Measurements from ENCODE around the gene ZNF598.
A peak's percentile ranks its signal among the peaks of the same experiment; 100 is the strongest.
"Not testable (repeated sequence)": the region's sequence is repeated elsewhere in the genome, so short reads cannot be mapped to it uniquely, and the experiment has no call there.

The ZNF598 gene

DNA sequence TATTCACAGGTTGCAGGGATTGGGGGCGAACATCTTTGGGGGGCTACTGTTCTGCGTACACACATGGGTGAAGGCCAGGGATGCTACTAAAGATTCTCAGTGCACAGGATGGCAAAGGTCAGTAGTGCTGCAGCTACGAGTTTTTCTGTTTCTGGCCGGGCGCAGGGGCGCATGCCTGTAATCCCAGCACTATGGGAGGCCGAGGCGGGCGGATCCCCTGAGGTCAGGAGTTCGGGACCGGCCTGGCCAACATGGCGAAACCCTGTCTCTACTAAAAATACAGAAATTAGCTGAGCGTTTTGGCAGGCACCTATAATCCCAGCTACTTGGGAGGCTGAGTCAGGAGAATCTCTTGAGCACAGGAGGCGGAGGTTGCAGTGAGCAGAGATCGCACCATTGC lies 3.9 kb upstream of the ZNF598 start:
- Histone ChIP-seq H3K27ac (ENCODE audit: low read depth, low read length) (no peak overlapping the region), H3K4me3 (ENCODE audit: low read depth, low read length) (no peak overlapping the region), H3K27me3 (ENCODE audit: control insufficient read depth, insufficient read depth, low read length) (peaks cover 5% of the 10 kb centered on the region; the same call in 1 of the 2 replicates), H3K4me1 (ENCODE audit: control insufficient read depth, insufficient read depth, low read length) (peaks cover 8% of the 10 kb centered on the region), H3K9me3 (ENCODE audit: control insufficient read depth, insufficient read depth, low read length) (no peaks in the 10 kb centered on the region), H3K36me3 (ENCODE audit: control insufficient read depth, insufficient read depth, low read length) (no peaks in the 10 kb centered on the region), H3K9ac (ENCODE audit: low read depth, low read length) (no peak overlapping the region)

DNA sequence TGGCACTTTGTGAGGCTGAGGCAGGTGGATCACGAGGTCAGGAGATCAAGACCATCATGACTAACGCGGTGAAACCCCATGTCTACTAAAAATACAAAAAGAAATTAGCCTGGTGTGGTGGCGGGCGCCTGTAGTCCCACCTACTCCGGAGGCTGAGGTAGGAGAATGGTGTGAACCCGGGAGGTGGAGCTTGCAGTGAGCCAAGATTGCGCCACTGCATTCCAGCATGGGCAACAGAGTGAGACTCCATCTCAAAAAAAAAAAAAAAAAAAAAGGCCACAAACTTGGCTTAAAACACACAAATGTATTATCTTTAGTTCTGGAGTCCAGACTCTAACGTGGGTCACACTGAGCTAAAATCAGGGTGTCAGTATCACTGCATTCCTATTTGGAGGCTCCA lies 2.1 kb upstream of the ZNF598 start:
- H3K27me3 ChIP-seq (ENCODE audit: control insufficient read depth, insufficient read depth, low read length); H3K9ac ChIP-seq (ENCODE audit: low read depth, low read length); H3K9me3 ChIP-seq (ENCODE audit: control insufficient read depth, insufficient read depth, low read length); H3K36me3 ChIP-seq (ENCODE audit: control insufficient read depth, insufficient read depth, low read length); H3K27ac ChIP-seq (ENCODE audit: low read depth, low read length); H3K4me3 ChIP-seq (ENCODE audit: low read depth, low read length): not testable (repeated sequence)
- peaks cover 20% of the 10 kb centered on the region for H3K4me1 ChIP-seq (ENCODE audit: control insufficient read depth, insufficient read depth, low read length)

DNA sequence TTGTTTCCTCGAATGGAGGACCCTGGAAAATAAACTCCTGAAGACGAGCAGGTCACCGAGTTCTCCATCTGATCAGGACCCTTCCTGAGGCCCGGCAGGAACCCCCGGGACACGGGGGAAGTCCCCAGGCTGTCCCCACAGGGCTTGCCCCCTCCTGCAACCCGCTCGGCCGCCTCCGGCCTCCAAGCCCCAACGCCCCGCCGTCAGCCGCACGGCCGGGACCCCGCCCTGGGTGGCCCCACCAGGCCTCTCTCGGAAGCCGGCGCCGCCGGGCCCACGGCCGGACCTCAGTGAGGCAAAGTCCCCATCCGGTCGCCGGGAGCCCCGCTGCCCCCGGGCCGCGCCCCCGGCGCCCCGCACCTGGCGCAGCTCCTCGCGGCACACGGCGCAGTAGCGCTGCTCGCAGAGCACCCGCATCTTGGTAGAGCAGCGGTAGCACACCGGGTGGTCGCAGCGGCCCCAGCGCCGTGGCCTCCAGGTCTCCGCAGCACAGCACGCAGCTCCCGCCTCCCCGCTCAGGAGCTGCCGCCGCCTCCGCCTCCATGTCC lies 383 bp downstream of the ZNF598 start:
- no peaks in the 10 kb centered on the region for H3K27me3 ChIP-seq (ENCODE audit: control insufficient read depth, insufficient read depth, low read length)
- peaks cover 6% of the 10 kb centered on the region for H3K36me3 ChIP-seq (ENCODE audit: control insufficient read depth, insufficient read depth, low read length)
- peak overlapping the region; percentile 88 for H3K4me3 ChIP-seq (ENCODE audit: low read depth, low read length)
- H3K4me1 ChIP-seq (ENCODE audit: control insufficient read depth, insufficient read depth, low read length), result peaks cover 25% of the 10 kb centered on the region
- H3K9me3 ChIP-seq (ENCODE audit: control insufficient read depth, insufficient read depth, low read length), result no peaks in the 10 kb centered on the region
- H3K27ac ChIP-seq (ENCODE audit: low read depth, low read length), result peak overlapping the region; percentile 69
- peak overlapping the region; percentile 73; the same call in 1 of the 2 replicates for H3K9ac ChIP-seq (ENCODE audit: low read depth, low read length)

DNA sequence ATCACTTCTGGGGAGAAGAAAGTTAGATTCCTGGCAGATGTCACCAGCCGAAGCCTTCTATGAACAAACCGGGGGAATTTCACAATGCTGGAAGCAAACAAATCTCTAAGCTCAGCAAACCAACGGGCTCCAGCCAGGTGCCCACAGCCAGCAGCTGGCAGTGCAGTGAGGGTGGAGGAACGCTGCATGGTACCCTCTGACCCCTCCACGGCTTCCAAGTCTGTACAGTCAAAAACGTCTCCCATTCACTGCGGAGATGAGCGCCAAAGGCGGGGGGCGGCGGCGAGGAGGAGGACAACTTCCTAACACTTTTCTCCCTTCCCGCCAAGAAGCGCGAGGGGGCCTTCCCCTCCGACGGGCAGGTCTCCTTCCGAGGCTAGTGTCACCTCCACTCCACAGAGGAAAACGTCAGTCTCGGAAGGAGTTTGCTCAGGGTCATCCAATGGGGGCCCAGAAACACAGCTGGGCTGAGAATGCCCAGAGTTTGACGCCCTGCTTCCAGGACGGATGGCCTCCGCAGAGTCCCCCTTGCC lies 924 bp downstream of the ZNF598 start:
- H3K27me3 ChIP-seq (ENCODE audit: control insufficient read depth, insufficient read depth, low read length), result no peaks in the 10 kb centered on the region
- H3K9ac ChIP-seq (ENCODE audit: low read depth, low read length), result peak overlapping the region; percentile 73; the same call in 1 of the 2 replicates
- H3K9me3 ChIP-seq (ENCODE audit: control insufficient read depth, insufficient read depth, low read length), result no peaks in the 10 kb centered on the region
- peaks cover 6% of the 10 kb centered on the region for H3K36me3 ChIP-seq (ENCODE audit: control insufficient read depth, insufficient read depth, low read length)
- peaks cover 27% of the 10 kb centered on the region for H3K4me1 ChIP-seq (ENCODE audit: control insufficient read depth, insufficient read depth, low read length)
- peak overlapping the region; percentile 88 for H3K4me3 ChIP-seq (ENCODE audit: low read depth, low read length)
- peak overlapping the region; percentile 69 for H3K27ac ChIP-seq (ENCODE audit: low read depth, low read length)

DNA sequence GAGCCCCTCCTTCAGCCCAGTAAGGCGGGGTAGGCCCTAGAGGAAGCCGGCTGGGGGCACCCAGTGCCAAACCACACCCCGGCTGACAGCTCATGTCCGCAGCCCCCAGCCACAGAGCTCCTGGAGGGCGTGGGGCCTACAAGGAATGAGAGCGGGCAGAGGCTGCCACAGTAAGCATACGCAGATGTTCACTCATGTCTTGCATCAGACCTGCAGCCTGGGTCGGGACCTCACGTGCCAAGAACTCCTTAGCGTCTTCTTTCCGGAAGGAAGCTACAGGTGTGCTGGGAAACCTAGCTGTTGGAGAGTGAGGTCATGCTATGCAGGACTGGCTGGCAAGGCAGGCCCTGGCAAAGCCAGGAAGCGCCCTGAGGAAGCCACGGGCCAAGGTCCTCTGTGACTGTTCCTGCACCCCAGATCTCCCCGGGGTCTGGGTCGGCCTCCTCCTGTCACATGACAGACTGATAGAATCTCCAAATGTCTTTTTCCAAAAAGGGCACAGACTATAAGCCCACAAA lies 1.6 kb downstream of the ZNF598 start:
- H3K36me3 ChIP-seq (ENCODE audit: control insufficient read depth, insufficient read depth, low read length), result peaks cover 11% of the 10 kb centered on the region
- H3K27me3 ChIP-seq (ENCODE audit: control insufficient read depth, insufficient read depth, low read length), result no peaks in the 10 kb centered on the region
- H3K9ac ChIP-seq (ENCODE audit: low read depth, low read length), result no peak overlapping the region
- peak overlapping the region; percentile 88 for H3K4me3 ChIP-seq (ENCODE audit: low read depth, low read length)
- no peaks in the 10 kb centered on the region for H3K9me3 ChIP-seq (ENCODE audit: control insufficient read depth, insufficient read depth, low read length)
- H3K4me1 ChIP-seq (ENCODE audit: control insufficient read depth, insufficient read depth, low read length), result peaks cover 27% of the 10 kb centered on the region
- no peak overlapping the region for H3K27ac ChIP-seq (ENCODE audit: low read depth, low read length)

DNA sequence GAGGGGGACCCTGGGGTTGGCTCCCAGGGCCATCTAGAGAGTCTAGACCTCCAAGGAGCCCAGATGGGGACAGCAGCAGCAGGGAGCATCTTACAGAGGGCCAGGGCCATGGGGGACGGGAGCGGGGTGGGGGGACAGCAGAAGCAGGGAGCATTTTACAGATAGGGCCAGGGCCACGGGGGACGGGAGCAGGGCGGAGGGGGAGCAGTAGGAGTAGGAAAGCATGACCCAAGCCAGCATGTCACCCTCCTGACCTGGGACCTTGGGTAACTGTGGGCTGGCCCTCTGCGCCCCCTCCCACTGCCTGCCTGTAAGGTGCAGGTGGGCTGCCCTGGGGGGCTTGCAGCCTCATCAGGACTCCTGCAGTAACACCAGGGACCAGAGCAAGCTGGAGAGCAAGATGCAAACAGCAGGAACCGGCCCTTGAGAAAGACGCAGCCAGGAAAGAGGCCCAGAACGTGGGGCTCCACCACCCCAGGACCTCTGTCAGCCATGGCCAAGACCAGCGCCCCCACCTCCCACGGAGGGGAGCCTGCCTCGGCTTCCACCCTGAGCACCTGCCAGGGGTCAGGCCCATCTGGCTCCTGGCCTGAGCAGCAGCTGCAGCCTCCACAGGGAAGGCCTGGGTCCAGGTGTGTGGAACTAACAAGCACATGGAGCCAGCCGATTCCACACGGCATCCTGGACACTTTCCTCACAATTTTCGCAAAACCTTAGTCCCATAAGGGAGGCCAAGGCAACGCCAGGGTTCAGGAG lies 2.4 kb downstream of the ZNF598 start:
- no peaks in the 10 kb centered on the region for H3K9me3 ChIP-seq (ENCODE audit: control insufficient read depth, insufficient read depth, low read length)
- no peaks in the 10 kb centered on the region for H3K27me3 ChIP-seq (ENCODE audit: control insufficient read depth, insufficient read depth, low read length)
- H3K9ac ChIP-seq (ENCODE audit: low read depth, low read length), result no peak overlapping the region
- no peak overlapping the region for H3K27ac ChIP-seq (ENCODE audit: low read depth, low read length)
- peaks cover 27% of the 10 kb centered on the region for H3K4me1 ChIP-seq (ENCODE audit: control insufficient read depth, insufficient read depth, low read length)
- no peak overlapping the region; the same call in 1 of the 2 replicates for H3K4me3 ChIP-seq (ENCODE audit: low read depth, low read length)
- peaks cover 19% of the 10 kb centered on the region for H3K36me3 ChIP-seq (ENCODE audit: control insufficient read depth, insufficient read depth, low read length)

DNA sequence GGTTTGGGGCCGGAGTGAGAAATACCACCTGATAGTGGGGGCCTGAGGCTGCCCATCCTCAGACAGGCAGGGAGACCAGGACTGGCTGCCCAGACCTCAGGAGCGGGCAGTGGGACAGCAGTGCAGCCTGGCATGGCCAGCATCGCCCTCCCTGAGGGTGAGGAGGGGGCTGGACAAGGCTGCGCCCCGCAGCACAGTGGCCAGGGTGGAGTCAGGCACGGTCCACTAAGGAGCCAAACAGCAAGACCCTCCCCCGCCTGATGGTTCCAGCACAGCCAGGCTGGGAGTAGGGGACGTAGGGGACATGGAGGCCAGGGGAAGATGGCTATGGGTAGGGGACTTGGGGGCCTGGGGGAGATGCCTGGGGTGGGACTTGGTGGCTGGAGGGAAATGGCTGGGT lies 3.3 kb downstream of the ZNF598 start:
- peaks cover 29% of the 10 kb centered on the region for H3K36me3 ChIP-seq (ENCODE audit: control insufficient read depth, insufficient read depth, low read length)
- H3K27me3 ChIP-seq (ENCODE audit: control insufficient read depth, insufficient read depth, low read length), result no peaks in the 10 kb centered on the region
- no peak overlapping the region for H3K4me3 ChIP-seq (ENCODE audit: low read depth, low read length)
- H3K27ac ChIP-seq (ENCODE audit: low read depth, low read length), result no peak overlapping the region
- no peak overlapping the region for H3K9ac ChIP-seq (ENCODE audit: low read depth, low read length)
- H3K9me3 ChIP-seq (ENCODE audit: control insufficient read depth, insufficient read depth, low read length), result no peaks in the 10 kb centered on the region
- H3K4me1 ChIP-seq (ENCODE audit: control insufficient read depth, insufficient read depth, low read length), result peaks cover 27% of the 10 kb centered on the region

DNA sequence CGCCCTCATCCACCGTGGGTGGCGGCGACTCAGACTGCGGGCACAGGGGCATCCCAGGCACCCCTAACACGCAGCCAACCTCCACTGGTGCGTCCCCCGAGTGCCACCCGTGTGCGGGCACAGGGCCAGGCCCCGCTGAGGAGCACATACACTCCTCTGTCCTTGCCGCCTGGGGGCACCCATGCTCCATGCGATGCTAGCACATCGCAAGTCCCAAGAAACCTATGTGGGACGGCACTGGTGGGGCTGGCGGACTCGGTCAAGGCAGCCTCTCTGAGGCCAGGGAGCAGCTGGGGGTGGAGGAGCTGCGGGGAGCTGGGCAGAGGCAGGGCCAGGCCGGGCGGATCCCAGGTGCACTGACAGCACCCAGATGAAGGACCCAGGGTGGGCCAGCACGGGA lies 4.0 kb downstream of the ZNF598 start:
- Histone ChIP-seq H3K27me3 (ENCODE audit: control insufficient read depth, insufficient read depth, low read length) (no peaks in the 10 kb centered on the region), H3K9ac (ENCODE audit: low read depth, low read length) (no peak overlapping the region), H3K4me1 (ENCODE audit: control insufficient read depth, insufficient read depth, low read length) (peaks cover 27% of the 10 kb centered on the region), H3K4me3 (ENCODE audit: low read depth, low read length) (no peak overlapping the region), H3K36me3 (ENCODE audit: control insufficient read depth, insufficient read depth, low read length) (peaks cover 36% of the 10 kb centered on the region), H3K27ac (ENCODE audit: low read depth, low read length) (no peak overlapping the region), H3K9me3 (ENCODE audit: control insufficient read depth, insufficient read depth, low read length) (no peaks in the 10 kb centered on the region)

DNA sequence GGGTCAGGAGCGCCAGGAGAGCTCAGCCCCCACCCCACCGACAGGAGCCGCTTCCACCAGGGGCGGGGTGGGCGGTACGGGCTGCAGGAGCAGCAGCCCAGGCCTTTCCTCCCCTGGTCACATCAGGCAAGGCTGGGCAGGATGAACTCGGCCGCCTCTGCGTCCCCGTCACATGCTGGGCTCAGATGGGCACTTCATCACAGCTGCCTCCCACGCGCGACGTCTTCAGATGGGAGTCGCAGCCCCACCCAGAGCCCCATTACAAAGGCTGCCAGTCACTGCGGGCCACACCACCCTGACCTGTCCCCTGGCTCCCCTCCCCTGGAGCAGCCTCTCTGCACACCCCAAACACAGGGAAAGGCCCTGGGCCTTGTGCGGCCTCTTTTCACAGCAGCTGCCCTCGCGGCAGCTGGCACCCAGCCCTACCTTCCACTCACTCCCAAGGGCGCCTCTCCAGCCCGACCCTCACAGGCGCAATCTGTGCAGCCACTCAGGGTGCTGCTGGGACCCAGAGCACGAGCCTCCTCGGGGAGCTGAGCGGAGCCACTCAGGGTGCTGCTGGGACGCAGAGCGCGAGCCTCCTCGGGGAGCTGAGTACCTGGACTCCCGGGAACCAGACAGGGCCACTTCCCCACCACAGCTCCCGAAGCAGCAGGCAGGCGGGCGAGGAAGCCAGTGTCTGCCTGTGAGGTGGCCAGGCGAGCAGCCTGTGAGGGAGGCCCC lies 4.7 kb downstream of the ZNF598 start:
- Histone ChIP-seq H3K4me1 (ENCODE audit: control insufficient read depth, insufficient read depth, low read length) (peaks cover 23% of the 10 kb centered on the region), H3K4me3 (ENCODE audit: low read depth, low read length) (no peak overlapping the region), H3K9ac (ENCODE audit: low read depth, low read length) (no peak overlapping the region), H3K9me3 (ENCODE audit: control insufficient read depth, insufficient read depth, low read length) (no peaks in the 10 kb centered on the region), H3K27ac (ENCODE audit: low read depth, low read length) (peak overlapping the region; percentile 71), H3K36me3 (ENCODE audit: control insufficient read depth, insufficient read depth, low read length) (peaks cover 42% of the 10 kb centered on the region), H3K27me3 (ENCODE audit: control insufficient read depth, insufficient read depth, low read length) (no peaks in the 10 kb centered on the region)

DNA sequence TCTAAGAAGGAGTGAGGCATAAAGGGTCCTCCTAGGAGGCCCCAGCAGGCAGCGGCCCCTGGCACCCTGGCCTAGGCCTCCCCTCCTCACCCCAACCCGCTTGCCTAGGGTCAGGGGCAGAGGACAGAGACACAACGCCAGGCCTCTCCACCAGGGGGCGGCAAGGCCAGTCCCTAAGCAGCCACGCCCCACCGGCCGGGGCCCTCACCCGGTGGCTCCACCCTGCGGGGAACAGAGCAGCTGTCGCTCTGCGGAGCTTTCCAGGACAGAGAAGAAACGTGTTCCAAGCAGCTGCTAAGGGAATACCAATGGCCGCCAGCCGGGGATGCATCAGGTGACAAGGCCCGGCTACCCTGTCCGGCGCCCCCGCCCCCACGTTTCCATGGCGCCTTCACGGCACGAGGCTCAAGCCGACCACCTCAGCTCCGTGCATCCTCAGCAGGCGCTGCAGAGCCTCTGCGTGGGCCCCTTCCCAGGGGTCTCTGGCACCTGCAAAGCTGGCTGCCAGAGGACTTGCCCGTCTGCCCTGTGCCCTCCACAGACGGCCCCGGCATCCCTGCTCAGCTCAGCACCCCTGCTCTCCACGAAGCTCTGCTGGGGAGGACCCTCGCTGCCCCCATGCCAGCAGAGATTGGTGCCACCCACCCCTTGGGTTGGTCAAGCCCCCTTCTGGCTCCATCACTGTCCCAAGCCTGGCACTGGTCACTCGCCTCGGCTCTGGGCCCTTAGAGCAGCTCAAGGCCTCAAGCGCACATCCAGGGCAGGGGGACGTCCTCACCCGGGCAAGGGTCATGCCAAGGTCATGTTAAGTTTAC lies 5.6 kb downstream of the ZNF598 start:
- Histone ChIP-seq H3K27ac (ENCODE audit: low read depth, low read length) (peak overlapping the region; percentile 71), H3K4me3 (ENCODE audit: low read depth, low read length) (peak overlapping the region; percentile 23; the same call in 1 of the 2 replicates), H3K9ac (ENCODE audit: low read depth, low read length) (peak overlapping the region; percentile 4; the same call in 1 of the 2 replicates), H3K9me3 (ENCODE audit: control insufficient read depth, insufficient read depth, low read length) (no peaks in the 10 kb centered on the region), H3K27me3 (ENCODE audit: control insufficient read depth, insufficient read depth, low read length) (no peaks in the 10 kb centered on the region), H3K4me1 (ENCODE audit: control insufficient read depth, insufficient read depth, low read length) (peaks cover 23% of the 10 kb centered on the region), H3K36me3 (ENCODE audit: control insufficient read depth, insufficient read depth, low read length) (peaks cover 52% of the 10 kb centered on the region)
